Measurements from ENCODE around the gene SMIM10L2A.
"Not testable (repeated sequence)": the region's sequence is repeated elsewhere in the genome, so short reads cannot be mapped to it uniquely, and the experiment has no call there.

SMIM10L2A gene

GRCh38 chrX:135461756-135462155 lies 40.0 kb downstream of the SMIM10L2A start:
- not testable (repeated sequence) for DNase-seq

- DNase-seq: no peak
These were observed 42.2 kb downstream of the SMIM10L2A start for GRCh38 chrX:135463937-135464336.

- DNase-seq: no peak
These were observed 54.6 kb downstream of the SMIM10L2A start for GRCh38 chrX:135476378-135476777.

- DNase-seq: peak; percentile 26 to 35
These were observed 55.8 kb downstream of the SMIM10L2A start for GRCh38 chrX:135477576-135477975.
